Measurements from ENCODE around the gene CAST.

The CAST gene

DNA sequence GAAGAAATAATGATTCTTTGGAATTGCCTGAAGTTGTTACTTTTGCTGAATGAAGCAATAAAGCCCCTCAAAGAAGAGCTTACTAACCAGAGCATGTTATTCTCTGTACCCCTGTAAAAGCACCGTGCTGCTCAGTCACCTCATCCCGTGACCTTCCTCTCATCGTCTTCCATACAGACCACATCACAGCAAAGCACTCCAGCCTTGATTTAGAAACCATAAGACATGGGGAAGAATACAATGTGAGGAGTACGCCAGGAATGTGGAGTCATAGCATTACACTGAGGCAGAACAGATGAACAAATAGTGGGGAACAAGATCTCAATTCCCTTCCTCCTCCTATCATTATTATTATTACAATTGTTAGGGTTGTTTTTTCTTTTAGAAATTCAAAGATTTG lies 96.4 kb downstream of the CAST start:
- Histone ChIP-seq H3K4me1 (ENCODE audit: control insufficient read depth, insufficient read depth, low read length) (peaks cover 2% of the 10 kb centered on the region), H3K4me3 (ENCODE audit: low read length) (no peak overlapping the region), H3K9me3 (ENCODE audit: control insufficient read depth, low read length) (no peaks in the 10 kb centered on the region), H3K36me3 (ENCODE audit: control insufficient read depth, insufficient read depth, low read length) (peaks cover 23% of the 10 kb centered on the region), H3K9ac (ENCODE audit: low read length) (no peak overlapping the region), H3K27me3 (ENCODE audit: control insufficient read depth, insufficient read depth, low read length) (no peaks in the 10 kb centered on the region)

DNA sequence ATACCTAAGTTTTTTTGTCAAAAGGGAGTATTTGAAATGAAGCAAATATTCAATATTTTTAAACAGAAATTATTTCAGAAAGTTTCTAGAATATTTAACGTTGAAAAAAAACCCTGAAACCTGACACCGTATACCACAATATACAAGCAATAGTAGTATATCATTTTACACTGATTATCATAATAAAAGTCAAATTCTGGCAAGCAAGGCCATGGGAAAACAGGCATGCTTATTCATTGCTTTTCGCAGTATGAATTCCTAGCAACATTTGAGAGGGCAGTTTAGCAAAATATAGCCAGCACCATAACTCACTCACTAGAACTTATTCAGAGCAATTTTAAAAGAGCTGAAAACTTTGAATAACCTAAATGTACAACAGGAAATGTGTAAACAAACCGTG lies 99.4 kb downstream of the CAST start:
- Histone ChIP-seq H3K27me3 (ENCODE audit: control insufficient read depth, insufficient read depth, low read length) (no peaks in the 10 kb centered on the region), H3K4me3 (ENCODE audit: low read length) (no peak overlapping the region), H3K9me3 (ENCODE audit: control insufficient read depth, low read length) (no peaks in the 10 kb centered on the region), H3K4me1 (ENCODE audit: control insufficient read depth, insufficient read depth, low read length) (peaks cover 15% of the 10 kb centered on the region), H3K36me3 (ENCODE audit: control insufficient read depth, insufficient read depth, low read length) (peaks cover 14% of the 10 kb centered on the region), H3K9ac (ENCODE audit: low read length) (no peak overlapping the region)

DNA sequence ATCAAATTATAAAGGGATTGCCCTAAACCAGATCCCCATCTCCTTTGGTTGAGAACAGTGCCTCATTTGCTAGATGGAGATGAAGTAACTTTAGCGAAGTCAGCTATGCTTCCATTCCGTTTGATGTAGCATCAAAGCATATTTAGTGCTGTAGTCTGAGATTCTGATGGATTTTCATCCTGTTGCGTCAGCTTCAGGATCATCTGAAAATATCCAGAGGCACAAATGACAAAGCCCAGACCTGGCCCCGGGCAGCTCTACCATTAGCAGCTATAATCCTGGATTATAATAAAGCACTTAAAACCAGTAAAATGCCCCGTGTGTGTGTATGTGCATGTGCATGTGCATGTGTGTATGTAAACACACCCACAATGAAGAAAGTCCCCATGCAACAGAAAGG lies 100.8 kb downstream of the CAST start:
- H3K9me3 ChIP-seq (ENCODE audit: control insufficient read depth, low read length) = no peaks in the 10 kb centered on the region
- no peak overlapping the region for H3K4me3 ChIP-seq (ENCODE audit: low read length)
- H3K27me3 ChIP-seq (ENCODE audit: control insufficient read depth, insufficient read depth, low read length) = no peaks in the 10 kb centered on the region
- H3K4me1 ChIP-seq (ENCODE audit: control insufficient read depth, insufficient read depth, low read length) = peaks cover 15% of the 10 kb centered on the region
- peaks cover 8% of the 10 kb centered on the region for H3K36me3 ChIP-seq (ENCODE audit: control insufficient read depth, insufficient read depth, low read length)
- no peak overlapping the region for H3K9ac ChIP-seq (ENCODE audit: low read length)

DNA sequence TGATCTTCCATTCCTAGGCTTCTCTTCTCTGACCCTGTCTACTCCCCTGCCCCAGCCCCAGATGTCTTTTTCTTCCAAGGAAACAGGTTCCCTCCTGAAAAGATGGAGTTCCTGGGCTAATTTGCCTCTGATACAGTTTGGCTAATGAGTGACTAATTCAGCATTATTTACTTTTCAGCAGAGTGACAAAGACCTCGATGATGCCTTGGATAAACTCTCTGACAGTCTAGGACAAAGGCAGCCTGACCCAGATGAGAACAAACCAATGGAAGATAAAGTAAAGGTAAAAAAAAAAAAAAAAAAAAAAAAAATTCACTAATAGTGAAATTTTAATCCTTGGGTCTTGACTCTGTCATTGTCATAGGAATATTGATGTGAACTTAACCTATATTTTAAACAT lies 102.9 kb downstream of the CAST start:
- Histone ChIP-seq H3K9me3 (ENCODE audit: control insufficient read depth, low read length) (no peaks in the 10 kb centered on the region), H3K4me1 (ENCODE audit: control insufficient read depth, insufficient read depth, low read length) (peaks cover 15% of the 10 kb centered on the region), H3K4me3 (ENCODE audit: low read length) (no peak overlapping the region), H3K27me3 (ENCODE audit: control insufficient read depth, insufficient read depth, low read length) (no peaks in the 10 kb centered on the region), H3K9ac (ENCODE audit: low read length) (no peak overlapping the region), H3K36me3 (ENCODE audit: control insufficient read depth, insufficient read depth, low read length) (peaks cover 15% of the 10 kb centered on the region)

DNA sequence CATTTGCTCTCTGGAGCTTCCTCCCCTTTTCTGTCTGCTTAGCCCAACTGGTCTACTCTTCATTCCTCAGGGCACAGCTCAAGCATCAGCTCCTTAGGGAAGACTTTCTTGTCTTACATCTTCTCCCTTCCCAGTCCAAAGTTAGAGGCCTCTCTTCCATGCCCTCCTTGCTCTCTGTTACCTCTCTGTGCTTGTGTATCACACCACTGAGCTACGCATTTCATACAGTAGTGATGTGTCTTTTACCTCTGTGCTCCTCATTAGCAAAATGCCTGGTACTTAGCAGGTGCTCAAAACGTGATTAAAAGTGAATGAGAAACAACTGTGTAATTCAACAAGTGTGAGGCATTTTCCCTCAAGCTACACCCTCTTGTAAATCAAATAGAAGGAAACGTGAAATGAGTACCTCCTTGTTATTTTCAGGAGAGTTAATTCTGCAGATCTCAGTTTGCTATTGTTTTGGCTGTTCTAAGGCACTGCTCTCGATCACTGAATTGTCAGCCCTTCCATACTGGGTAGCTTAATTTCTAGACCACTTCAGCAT lies 106.6 kb downstream of the CAST start:
- Histone ChIP-seq H3K4me3 (ENCODE audit: low read length) (no peak overlapping the region), H3K27me3 (ENCODE audit: control insufficient read depth, insufficient read depth, low read length) (no peaks in the 10 kb centered on the region), H3K36me3 (ENCODE audit: control insufficient read depth, insufficient read depth, low read length) (peaks cover 15% of the 10 kb centered on the region)

DNA sequence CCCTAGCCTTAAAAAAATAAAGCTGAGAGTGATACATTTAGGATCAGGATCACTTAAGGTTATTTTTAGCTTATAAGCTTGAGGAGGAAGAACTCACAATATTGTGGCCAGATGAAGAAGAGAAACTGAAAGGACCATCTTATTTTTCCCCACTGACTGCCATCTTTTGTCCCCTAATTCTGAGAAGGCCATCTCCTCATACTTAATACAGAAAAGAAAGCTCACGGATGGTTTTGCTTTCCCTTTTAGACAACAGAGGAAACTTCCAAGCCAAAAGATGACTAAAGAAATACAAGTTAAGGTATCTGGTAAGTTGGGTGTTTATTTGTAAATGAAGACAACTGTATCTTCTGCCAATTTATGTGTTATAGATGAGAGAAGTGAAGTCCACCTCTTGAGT lies 109.2 kb downstream of the CAST start:
- peaks cover 9% of the 10 kb centered on the region for H3K36me3 ChIP-seq (ENCODE audit: control insufficient read depth, insufficient read depth, low read length)
- H3K27me3 ChIP-seq (ENCODE audit: control insufficient read depth, insufficient read depth, low read length) = no peaks in the 10 kb centered on the region
- no peaks in the 10 kb centered on the region for H3K9me3 ChIP-seq (ENCODE audit: control insufficient read depth, low read length)
- H3K4me3 ChIP-seq (ENCODE audit: low read length) = no peak overlapping the region
- H3K4me1 ChIP-seq (ENCODE audit: control insufficient read depth, insufficient read depth, low read length) = peaks cover 5% of the 10 kb centered on the region
- no peak overlapping the region for H3K9ac ChIP-seq (ENCODE audit: low read length)

More for the DNA sequence above, 106.6 kb downstream of the CAST start:
- Histone ChIP-seq H3K4me1 (ENCODE audit: control insufficient read depth, insufficient read depth, low read length) (peaks cover 16% of the 10 kb centered on the region), H3K9ac (ENCODE audit: low read length) (no peak overlapping the region), H3K9me3 (ENCODE audit: control insufficient read depth, low read length) (no peaks in the 10 kb centered on the region)

DNA sequence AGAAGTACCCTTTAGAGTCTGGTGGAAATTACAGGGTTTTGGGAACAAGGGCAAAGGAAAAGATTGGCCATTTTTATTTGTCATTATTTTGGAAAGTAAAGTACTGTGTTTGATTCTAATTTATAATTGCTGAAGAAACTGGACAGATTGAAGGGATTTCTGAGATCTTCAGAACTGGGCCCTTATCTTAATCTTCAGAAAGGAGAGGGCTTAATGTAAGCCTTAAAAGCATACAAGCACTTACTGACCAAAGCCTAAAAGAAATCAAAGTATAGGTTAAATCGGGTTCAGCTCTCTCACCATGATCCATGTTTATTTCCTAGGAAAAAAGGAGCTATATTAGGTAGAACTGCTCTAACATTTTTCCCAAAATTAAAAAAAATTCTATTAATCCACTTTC lies 109.9 kb downstream of the CAST start:
- Histone ChIP-seq H3K9ac (ENCODE audit: low read length) (no peak overlapping the region), H3K27me3 (ENCODE audit: control insufficient read depth, insufficient read depth, low read length) (no peaks in the 10 kb centered on the region), H3K4me1 (ENCODE audit: control insufficient read depth, insufficient read depth, low read length) (peaks cover 5% of the 10 kb centered on the region), H3K4me3 (ENCODE audit: low read length) (no peak overlapping the region), H3K36me3 (ENCODE audit: control insufficient read depth, insufficient read depth, low read length) (peaks cover 9% of the 10 kb centered on the region), H3K9me3 (ENCODE audit: control insufficient read depth, low read length) (no peaks in the 10 kb centered on the region)

DNA sequence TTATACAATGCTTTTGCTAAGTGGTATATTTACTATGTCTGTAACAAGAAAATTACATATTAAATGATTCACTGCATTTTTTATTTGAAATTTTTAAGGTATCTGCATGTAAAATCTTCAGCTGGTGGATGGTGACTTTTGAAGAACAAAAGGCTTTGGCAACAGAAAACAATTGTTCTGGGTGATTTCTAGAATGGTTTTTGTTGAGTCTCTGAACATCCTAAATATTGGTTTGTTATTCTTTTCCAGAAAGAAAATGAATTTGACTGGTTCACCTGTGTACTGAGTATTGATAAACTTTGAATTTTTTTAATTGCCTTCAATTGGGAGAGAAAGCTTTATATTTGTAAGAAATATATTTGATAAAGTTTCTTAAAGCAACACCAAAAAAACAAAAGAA lies 110.4 kb downstream of the CAST start:
- peaks cover 9% of the 10 kb centered on the region for H3K36me3 ChIP-seq (ENCODE audit: control insufficient read depth, insufficient read depth, low read length)
- H3K9me3 ChIP-seq (ENCODE audit: control insufficient read depth, low read length) = no peaks in the 10 kb centered on the region
- no peak overlapping the region for H3K9ac ChIP-seq (ENCODE audit: low read length)
- H3K4me1 ChIP-seq (ENCODE audit: control insufficient read depth, insufficient read depth, low read length) = peaks cover 5% of the 10 kb centered on the region
- no peaks in the 10 kb centered on the region for H3K27me3 ChIP-seq (ENCODE audit: control insufficient read depth, insufficient read depth, low read length)
- H3K4me3 ChIP-seq (ENCODE audit: low read length) = no peak overlapping the region

DNA sequence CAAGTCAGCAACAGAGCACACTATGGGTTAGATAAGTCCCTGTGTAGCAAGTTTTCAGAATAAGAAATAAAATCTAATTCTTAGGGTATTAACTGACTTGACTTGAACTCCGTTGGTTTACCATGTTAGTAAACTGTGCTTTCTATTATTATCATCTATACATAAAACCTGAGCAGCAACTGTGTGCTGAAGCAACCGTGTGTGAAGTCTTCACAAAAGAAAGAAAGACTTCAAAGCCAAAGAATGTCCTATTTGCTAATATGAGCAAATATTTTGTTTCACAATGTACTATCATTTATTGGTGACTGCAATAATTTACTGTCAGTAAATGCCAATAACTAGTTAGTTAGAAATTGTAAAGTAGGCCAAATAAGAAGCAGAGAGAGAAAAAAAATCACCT lies 112.9 kb downstream of the CAST start:
- Histone ChIP-seq H3K4me1 (ENCODE audit: control insufficient read depth, insufficient read depth, low read length) (peaks cover 5% of the 10 kb centered on the region), H3K27me3 (ENCODE audit: control insufficient read depth, insufficient read depth, low read length) (no peaks in the 10 kb centered on the region), H3K36me3 (ENCODE audit: control insufficient read depth, insufficient read depth, low read length) (peaks cover 7% of the 10 kb centered on the region), H3K9me3 (ENCODE audit: control insufficient read depth, low read length) (no peaks in the 10 kb centered on the region), H3K9ac (ENCODE audit: low read length) (no peak overlapping the region), H3K4me3 (ENCODE audit: low read length) (no peak overlapping the region)

DNA sequence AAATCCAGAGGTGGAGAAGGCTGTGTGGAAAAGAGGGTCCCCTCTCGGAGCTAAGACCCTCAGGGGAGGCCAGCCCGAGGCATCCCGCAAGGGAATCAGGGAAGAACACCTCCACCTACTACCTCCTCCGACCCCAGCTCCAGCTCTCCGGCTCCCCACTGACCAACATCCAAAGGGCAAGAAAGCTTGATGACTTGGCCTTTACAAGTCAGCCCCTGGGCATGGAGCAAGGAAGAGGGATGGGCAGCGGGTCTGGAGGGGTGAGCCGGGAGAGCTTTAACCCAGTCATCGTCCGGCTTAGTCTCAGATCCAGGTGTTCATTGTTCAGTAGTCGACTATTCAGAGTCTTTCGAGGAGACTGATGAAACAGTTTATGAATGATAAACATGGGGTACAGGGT lies 113.5 kb downstream of the CAST start:
- H3K9me3 ChIP-seq (ENCODE audit: control insufficient read depth, low read length) = no peaks in the 10 kb centered on the region
- peaks cover 7% of the 10 kb centered on the region for H3K36me3 ChIP-seq (ENCODE audit: control insufficient read depth, insufficient read depth, low read length)
- H3K4me3 ChIP-seq (ENCODE audit: low read length) = no peak overlapping the region

DNA sequence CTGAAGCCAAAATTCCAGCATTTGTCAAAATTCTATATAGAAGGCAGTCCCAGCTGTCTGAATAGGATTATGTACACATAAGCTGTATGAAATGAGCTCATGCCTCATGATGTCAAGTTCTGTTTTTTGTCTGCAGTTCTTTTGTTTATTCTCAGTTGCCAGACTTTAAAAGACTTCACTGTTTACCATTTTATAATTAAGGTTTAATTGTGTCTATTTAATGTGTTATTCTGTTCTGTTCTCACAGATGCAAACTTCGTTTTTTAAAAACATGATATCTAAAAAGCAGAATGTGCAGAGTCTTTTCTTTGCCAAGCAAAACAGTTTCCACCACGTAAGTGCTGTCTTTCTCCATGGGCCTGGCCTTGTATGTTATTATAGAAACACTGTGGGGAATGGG lies 114.4 kb downstream of the CAST start:
- H3K4me1 ChIP-seq (ENCODE audit: control insufficient read depth, insufficient read depth, low read length) = peaks cover 14% of the 10 kb centered on the region
- peaks cover 7% of the 10 kb centered on the region for H3K36me3 ChIP-seq (ENCODE audit: control insufficient read depth, insufficient read depth, low read length)
- H3K9ac ChIP-seq (ENCODE audit: low read length) = no peak overlapping the region
- no peak overlapping the region for H3K4me3 ChIP-seq (ENCODE audit: low read length)
- H3K9me3 ChIP-seq (ENCODE audit: control insufficient read depth, low read length) = no peaks in the 10 kb centered on the region
- H3K27me3 ChIP-seq (ENCODE audit: control insufficient read depth, insufficient read depth, low read length) = no peaks in the 10 kb centered on the region

More for the DNA sequence above, 113.5 kb downstream of the CAST start:
- H3K4me1 ChIP-seq (ENCODE audit: control insufficient read depth, insufficient read depth, low read length) = peaks cover 6% of the 10 kb centered on the region
- H3K9ac ChIP-seq (ENCODE audit: low read length) = no peak overlapping the region
- H3K27me3 ChIP-seq (ENCODE audit: control insufficient read depth, insufficient read depth, low read length) = no peaks in the 10 kb centered on the region

DNA sequence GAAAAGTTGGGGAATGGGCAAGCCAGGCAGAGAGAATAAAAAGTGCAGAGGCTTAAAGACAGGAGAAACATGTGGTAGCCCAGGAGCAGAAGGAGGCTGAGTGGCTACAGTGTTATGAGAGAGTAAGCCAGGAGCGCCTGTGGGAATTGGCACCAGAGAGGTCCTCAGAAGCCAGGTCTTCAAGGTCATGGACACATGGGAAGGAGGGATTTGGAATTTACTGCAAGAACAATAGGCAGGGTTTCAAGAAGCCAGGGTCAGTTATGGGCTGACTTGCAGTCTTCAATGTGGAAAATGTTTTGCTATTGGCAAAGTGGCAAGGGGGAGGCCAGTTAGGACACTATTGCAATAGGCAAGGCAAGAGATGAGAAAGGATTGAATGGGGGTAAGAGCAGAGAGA lies 116.2 kb downstream of the CAST start:
- peaks cover 7% of the 10 kb centered on the region for H3K36me3 ChIP-seq (ENCODE audit: control insufficient read depth, insufficient read depth, low read length)
- H3K27me3 ChIP-seq (ENCODE audit: control insufficient read depth, insufficient read depth, low read length) = no peaks in the 10 kb centered on the region
- H3K9me3 ChIP-seq (ENCODE audit: control insufficient read depth, low read length) = no peaks in the 10 kb centered on the region
- H3K4me1 ChIP-seq (ENCODE audit: control insufficient read depth, insufficient read depth, low read length) = peaks cover 10% of the 10 kb centered on the region
- no peak overlapping the region for H3K4me3 ChIP-seq (ENCODE audit: low read length)
- H3K9ac ChIP-seq (ENCODE audit: low read length) = no peak overlapping the region

DNA sequence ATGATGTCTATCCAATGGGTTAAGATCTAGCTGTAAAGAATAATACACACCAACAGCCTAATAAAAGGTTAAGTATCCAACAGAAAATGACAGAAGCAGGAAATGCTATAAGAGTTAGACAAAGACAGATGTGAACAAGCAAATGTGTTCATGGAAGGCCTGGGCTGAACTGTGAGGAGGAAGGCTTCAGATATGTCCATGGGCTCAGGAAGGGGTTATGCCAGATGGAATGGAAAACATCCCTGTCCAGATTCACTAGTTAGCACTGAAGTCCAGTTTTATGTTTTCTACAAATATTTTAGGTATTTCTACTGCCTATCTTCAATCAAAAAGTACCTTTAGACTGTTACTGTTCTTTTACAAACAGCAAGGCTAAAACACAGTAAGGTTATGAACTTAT lies 118.5 kb downstream of the CAST start:
- Histone ChIP-seq H3K27me3 (ENCODE audit: control insufficient read depth, insufficient read depth, low read length) (no peaks in the 10 kb centered on the region), H3K4me3 (ENCODE audit: low read length) (no peak overlapping the region), H3K9me3 (ENCODE audit: control insufficient read depth, low read length) (no peaks in the 10 kb centered on the region), H3K36me3 (ENCODE audit: control insufficient read depth, insufficient read depth, low read length) (peaks cover 13% of the 10 kb centered on the region), H3K4me1 (ENCODE audit: control insufficient read depth, insufficient read depth, low read length) (peaks cover 10% of the 10 kb centered on the region), H3K9ac (ENCODE audit: low read length) (peak overlapping the region; percentile 7)

Measured in mucosa of stomach (tissue), 1 donor.